HG03521 (cell line): ENCODE data around the gene CTNNBL1.

ENCODE experiments used
- ATAC-seq: cut with Tn5 transposase; IDR thresholded peaks from one replicate; pipeline ENCODE4 v1.9.1; 2021; ENCODE audit warnings: mild to moderate bottlenecking, moderate library complexity; ENCODE audit not compliant: unreplicated experiment

Gene CTNNBL1

GRCh38 chr20:37913567-37914366 is 219.9 kb downstream of the CTNNBL1 start:
- ATAC-seq, result no peak

GRCh38 chr20:37914367-37914671 is 220.5 kb downstream of the CTNNBL1 start:
- no peak for ATAC-seq

- ATAC-seq, result no peak
These were observed 221.0 kb downstream of the CTNNBL1 start for GRCh38 chr20:37914672-37915433.

GRCh38 chr20:37915434-37915787 is 221.6 kb downstream of the CTNNBL1 start:
- no peak for ATAC-seq

GRCh38 chr20:37915800-37916570 is 222.2 kb downstream of the CTNNBL1 start:
- no peak for ATAC-seq

GRCh38 chr20:37917461-37917860 is 223.6 kb downstream of the CTNNBL1 start:
- ATAC-seq, result no peak

GRCh38 chr20:37918035-37918434 is 224.2 kb downstream of the CTNNBL1 start:
- ATAC-seq, result no peak

GRCh38 chr20:37919389-37920040 is 225.7 kb downstream of the CTNNBL1 start:
- ATAC-seq, result no peak

GRCh38 chr20:37920270-37920669 is 226.4 kb downstream of the CTNNBL1 start:
- ATAC-seq, result no peak

- no peak for ATAC-seq
These were observed 227.0 kb downstream of the CTNNBL1 start for GRCh38 chr20:37920679-37921322.

- peak; percentile 51 for ATAC-seq
These were observed 227.6 kb downstream of the CTNNBL1 start for GRCh38 chr20:37921341-37921929.
